HepG2 (cell line): ENCODE measurements around the gene NBEAL2. TPM values are rescaled to one million over a fixed set of nuclear protein-coding genes. Genes with fewer than 3 reads are reported as not detected.

Experiments
- ETV5 ChIP-seq: IDR thresholded peaks from 2 replicates; pipeline ENCODE4 v1.6.1; 2018; ENCODE audit warnings: missing biosample characterization, missing genetic modification reagents, inconsistent platforms, borderline replicate concordance
- FOXJ3 ChIP-seq: sonication (generic); formaldehyde crosslinking; IDR thresholded peaks from 2 replicates; pipeline ENCODE4 v1.4.0; 2020; ENCODE audit warnings: missing genetic modification reagents, mild to moderate bottlenecking, borderline replicate concordance
- HDAC1 ChIP-seq: sonication (generic); formaldehyde crosslinking; IDR thresholded peaks from 2 replicates; pipeline ENCODE4 v1.5.1; 2020; ENCODE audit warnings: mild to moderate bottlenecking, missing genetic modification reagents
- JDP2 ChIP-seq: sonication (generic); formaldehyde crosslinking; IDR thresholded peaks from 2 replicates; pipeline ENCODE4 v1.8.1; 2022; ENCODE audit warnings: missing genetic modification reagents, borderline replicate concordance
- KLF11 ChIP-seq: IDR thresholded peaks from 2 replicates; pipeline ENCODE4 v1.6.1; 2016; ENCODE audit warnings: missing compliant biosample characterization
- NONO ChIP-seq, 2 experiments: fragments of 450-650 bp in 1 of 2; sonication (generic) in 1 of 2; formaldehyde crosslinking in 1 of 2; IDR thresholded peaks in 1 of 2; conservative IDR thresholded peaks in 1 of 2; 2 replicates each; pipeline versions ENCODE4 v1.6.1 to v1.8.0; 2017 to 2022; ENCODE audit warnings: mild to moderate bottlenecking in 1 of 2, missing genetic modification reagents in 1 of 2, moderate library complexity in 1 of 2
- RFX1 ChIP-seq: fragments of 450-650 bp; IDR thresholded peaks from 2 replicates; pipeline ENCODE4 v1.6.1; 2017
- SIX1 ChIP-seq: sonication (generic); formaldehyde crosslinking; IDR thresholded peaks from 2 replicates; pipeline ENCODE4 v1.4.0; 2020; ENCODE audit warnings: missing genetic modification reagents, borderline replicate concordance
- SKI ChIP-seq: fragments of 450-650 bp; IDR thresholded peaks from one replicate; pipeline ENCODE4 v1.6.1; 2018; ENCODE audit warnings: mild to moderate bottlenecking; ENCODE audit not compliant: partially characterized antibody
- SMARCE1 ChIP-seq: fragments of 450-650 bp; IDR thresholded peaks from 2 replicates; pipeline ENCODE4 v1.6.1; 2017; ENCODE audit warnings: borderline replicate concordance
- SMC3 ChIP-seq: IDR thresholded peaks from 2 replicates; pipeline ENCODE4 v1.6.1; 2011; ENCODE audit warnings: low read length, improper control_type of control experiment
- SNRNP70 ChIP-seq: fragments of 200-400 bp; formaldehyde crosslinking; IDR thresholded peaks from 2 replicates; pipeline ENCODE4 v1.6.1; 2017; ENCODE audit warnings: mild to moderate bottlenecking, low read depth, low read length, moderate library complexity
- SRF ChIP-seq: IDR thresholded peaks from 2 replicates; pipeline ENCODE4 v1.6.1; 2011; ENCODE audit warnings: mild to moderate bottlenecking, low read depth, low read length, moderate library complexity
- XRCC5 ChIP-seq: fragments of 200-400 bp; formaldehyde crosslinking; optimal IDR thresholded peaks from 2 replicates; pipeline ENCODE3; 2017; ENCODE audit warnings: mild to moderate bottlenecking, low read length
- ZFAT ChIP-seq: sonication (generic); formaldehyde crosslinking; conservative IDR thresholded peaks from 2 replicates; pipeline ENCODE4 v1.8.1; 2023; ENCODE audit warnings: missing genetic modification reagents, inconsistent platforms
- ZKSCAN1 ChIP-seq: fragments of 150-350 bp; IDR thresholded peaks from 2 replicates; pipeline ENCODE4 v1.6.1; 2014; ENCODE audit warnings: low read length
- ZNF33B ChIP-seq: sonication (generic); formaldehyde crosslinking; IDR thresholded peaks from 2 replicates; pipeline ENCODE4 v1.5.1; 2020; ENCODE audit warnings: mild to moderate bottlenecking, missing genetic modification reagents
- polyA plus RNA-seq, 8 experiments: library from polyadenylated mRNA; depleted of rRNA in 3 of 8; stranded (reverse) in 7 of 8; unstranded in 1 of 8; fragments of >200 nt; fragmentation: Illumina TruSeq in 4 of 8; extraction: Trizol in 4 of 8; gene quantifications; 2 replicates each; pipeline versions ENCODE4 v1.2.1 to v1.2.3, GENCODE V29; 2011 to 2016; ENCODE audit warnings: low read depth in 4 of 8, missing spikeins in 1 of 8, mixed read lengths in 1 of 8; ENCODE audit not compliant: insufficient read depth in 1 of 8
- total RNA-seq, 5 experiments: library from RNA; depleted of rRNA; stranded (reverse); fragments of >200 nt; fragmentation: Illumina TruSeq; extraction: Trizol; gene quantifications; 2 replicates each; pipeline ENCODE4 v1.2.3, GENCODE V29; 2016; ENCODE audit warnings: low read depth in 1 of 5
- TF ChIP-seq, protein P1 (sequence below): sonication (generic); formaldehyde crosslinking; IDR thresholded peaks from 2 replicates; pipeline ENCODE4 v1.4.0; 2020; ENCODE audit warnings: missing genetic modification reagents, borderline replicate concordance
- TF ChIP-seq, protein P2 (sequence below): sonication (generic); formaldehyde crosslinking; IDR thresholded peaks from 2 replicates; pipeline ENCODE4 v1.4.0; 2020; ENCODE audit warnings: missing genetic modification reagents, mild to moderate bottlenecking, borderline replicate concordance
- TF ChIP-seq, protein P3 (sequence below): sonication (generic); formaldehyde crosslinking; IDR thresholded peaks from 2 replicates; pipeline ENCODE4 v1.4.0; 2020; ENCODE audit warnings: missing genetic modification reagents, borderline replicate concordance
- TF ChIP-seq, protein P4 (sequence below), 2 experiments: fragments of 450-650 bp in 1 of 2; sonication (generic) in 1 of 2; formaldehyde crosslinking; IDR thresholded peaks; 2 replicates each; pipeline versions ENCODE4 v1.5.0 to v1.8.0; 2020 to 2022; ENCODE audit warnings: mild to moderate bottlenecking in 1 of 2, missing genetic modification reagents in 1 of 2
- TF ChIP-seq, protein P5 (sequence below): IDR thresholded peaks from 2 replicates; pipeline ENCODE4 v1.6.1; 2016; ENCODE audit warnings: low read depth, borderline replicate concordance

The NBEAL2 gene
- total and polyA plus RNA-seq, 2 of the 13 experiments (the other 11 are each of a cell fraction or from before 2014, with no cell fraction given), result 9.7 to 12.4 TPM

DNA sequence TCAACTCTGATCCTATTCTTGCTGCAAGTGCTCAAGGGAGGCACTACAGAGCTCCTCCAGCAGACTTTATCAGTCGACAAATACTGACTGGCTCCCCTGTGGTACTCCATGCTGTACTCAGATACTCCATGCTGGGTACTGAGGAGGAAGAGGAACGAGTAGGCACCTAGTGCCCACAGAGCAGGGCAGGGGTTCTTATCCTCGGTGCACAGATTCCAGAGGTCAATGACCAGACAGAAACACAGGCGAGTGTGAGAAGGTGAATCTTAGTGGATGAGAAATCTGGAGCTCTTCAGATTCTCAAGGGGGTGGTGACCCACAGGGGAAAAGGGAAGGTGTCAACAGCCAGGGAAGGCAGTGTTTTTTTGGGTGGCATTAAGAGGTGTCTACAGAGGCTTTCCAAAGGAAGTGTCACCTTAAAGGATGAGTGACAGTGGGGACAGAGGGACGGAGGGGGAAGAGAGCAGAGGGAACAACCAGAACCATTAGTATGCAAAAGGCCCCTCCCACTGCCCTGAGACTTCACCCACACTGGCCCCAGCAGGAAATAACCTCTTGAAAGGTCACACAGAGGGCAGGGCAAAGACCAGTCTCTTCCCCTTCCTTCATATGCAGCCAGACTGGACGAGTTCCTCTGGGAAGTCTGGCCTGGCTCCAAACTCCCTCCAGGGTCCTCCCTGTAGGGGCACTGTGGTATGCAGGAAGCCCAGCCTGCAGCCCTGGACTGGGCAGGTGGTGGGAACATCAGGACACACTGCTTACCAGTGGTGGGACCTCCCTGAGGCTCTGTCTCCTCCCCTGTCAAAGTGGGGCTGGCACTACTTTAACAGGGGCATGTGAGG, 30.4 kb upstream of the NBEAL2 start (continued):
- TF ChIP-seq, protein P1, sequence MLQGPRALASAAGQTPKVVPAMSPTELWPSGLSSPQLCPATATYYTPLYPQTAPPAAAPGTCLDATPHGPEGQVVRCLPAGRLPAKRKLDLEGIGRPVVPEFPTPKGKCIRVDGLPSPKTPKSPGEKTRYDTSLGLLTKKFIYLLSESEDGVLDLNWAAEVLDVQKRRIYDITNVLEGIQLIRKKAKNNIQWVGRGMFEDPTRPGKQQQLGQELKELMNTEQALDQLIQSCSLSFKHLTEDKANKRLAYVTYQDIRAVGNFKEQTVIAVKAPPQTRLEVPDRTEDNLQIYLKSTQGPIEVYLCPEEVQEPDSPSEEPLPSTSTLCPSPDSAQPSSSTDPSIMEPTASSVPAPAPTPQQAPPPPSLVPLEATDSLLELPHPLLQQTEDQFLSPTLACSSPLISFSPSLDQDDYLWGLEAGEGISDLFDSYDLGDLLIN (CRISPR knock-in tag), result no peak
- TF ChIP-seq KLF11 (CRISPR knock-in tag) (no peak), FOXJ3 (CRISPR knock-in tag) (no peak), SNRNP70 (no peak), ZNF33B (CRISPR knock-in tag) (no peak), HDAC1 (CRISPR knock-in tag) (no peak), ZFAT (CRISPR knock-in tag) (no peak), SKI (peak; percentile 42), SIX1 (no peak), SMC3 (no peak), ZKSCAN1 (no peak), JDP2 (no peak), XRCC5 (no peak), ETV5 (CRISPR knock-in tag) (peak; percentile 86; the same call in 1 of the 2 replicates), SRF (no peak), SMARCE1 (no peak), NONO (IDR thresholded peaks at IDR 0.05) (no peak), NONO (CRISPR knock-in tag; conservative IDR thresholded peaks at IDR 0.05) (no peak; the same call in 1 of the 2 replicates), RFX1 (no peak)
- TF ChIP-seq, protein P2, sequence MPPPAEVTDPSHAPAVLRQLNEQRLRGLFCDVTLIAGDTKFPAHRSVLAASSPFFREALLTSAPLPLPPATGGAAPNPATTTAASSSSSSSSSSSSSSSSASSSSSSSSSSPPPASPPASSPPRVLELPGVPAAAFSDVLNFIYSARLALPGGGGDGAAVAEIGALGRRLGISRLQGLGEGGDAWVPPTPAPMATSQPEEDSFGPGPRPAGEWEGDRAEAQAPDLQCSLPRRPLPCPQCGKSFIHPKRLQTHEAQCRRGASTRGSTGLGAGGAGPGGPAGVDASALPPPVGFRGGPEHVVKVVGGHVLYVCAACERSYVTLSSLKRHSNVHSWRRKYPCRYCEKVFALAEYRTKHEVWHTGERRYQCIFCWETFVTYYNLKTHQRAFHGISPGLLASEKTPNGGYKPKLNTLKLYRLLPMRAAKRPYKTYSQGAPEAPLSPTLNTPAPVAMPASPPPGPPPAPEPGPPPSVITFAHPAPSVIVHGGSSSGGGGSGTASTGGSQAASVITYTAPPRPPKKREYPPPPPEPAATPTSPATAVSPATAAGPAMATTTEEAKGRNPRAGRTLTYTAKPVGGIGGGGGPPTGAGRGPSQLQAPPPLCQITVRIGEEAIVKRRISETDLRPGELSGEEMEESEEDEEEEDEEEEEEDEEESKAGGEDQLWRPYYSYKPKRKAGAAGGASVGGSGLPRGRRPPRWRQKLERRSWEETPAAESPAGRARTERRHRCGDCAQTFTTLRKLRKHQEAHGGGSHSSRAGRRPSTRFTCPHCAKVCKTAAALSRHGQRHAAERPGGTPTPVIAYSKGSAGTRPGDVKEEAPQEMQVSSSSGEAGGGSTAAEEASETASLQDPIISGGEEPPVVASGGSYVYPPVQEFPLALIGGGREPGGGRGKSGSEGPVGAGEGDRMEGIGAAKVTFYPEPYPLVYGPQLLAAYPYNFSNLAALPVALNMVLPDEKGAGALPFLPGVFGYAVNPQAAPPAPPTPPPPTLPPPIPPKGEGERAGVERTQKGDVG (CRISPR knock-in tag), result no peak
- TF ChIP-seq, protein P3, sequence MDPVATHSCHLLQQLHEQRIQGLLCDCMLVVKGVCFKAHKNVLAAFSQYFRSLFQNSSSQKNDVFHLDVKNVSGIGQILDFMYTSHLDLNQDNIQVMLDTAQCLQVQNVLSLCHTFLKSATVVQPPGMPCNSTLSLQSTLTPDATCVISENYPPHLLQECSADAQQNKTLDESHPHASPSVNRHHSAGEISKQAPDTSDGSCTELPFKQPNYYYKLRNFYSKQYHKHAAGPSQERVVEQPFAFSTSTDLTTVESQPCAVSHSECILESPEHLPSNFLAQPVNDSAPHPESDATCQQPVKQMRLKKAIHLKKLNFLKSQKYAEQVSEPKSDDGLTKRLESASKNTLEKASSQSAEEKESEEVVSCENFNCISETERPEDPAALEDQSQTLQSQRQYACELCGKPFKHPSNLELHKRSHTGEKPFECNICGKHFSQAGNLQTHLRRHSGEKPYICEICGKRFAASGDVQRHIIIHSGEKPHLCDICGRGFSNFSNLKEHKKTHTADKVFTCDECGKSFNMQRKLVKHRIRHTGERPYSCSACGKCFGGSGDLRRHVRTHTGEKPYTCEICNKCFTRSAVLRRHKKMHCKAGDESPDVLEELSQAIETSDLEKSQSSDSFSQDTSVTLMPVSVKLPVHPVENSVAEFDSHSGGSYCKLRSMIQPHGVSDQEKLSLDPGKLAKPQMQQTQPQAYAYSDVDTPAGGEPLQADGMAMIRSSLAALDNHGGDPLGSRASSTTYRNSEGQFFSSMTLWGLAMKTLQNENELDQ, result no peak
- TF ChIP-seq, protein P4, sequence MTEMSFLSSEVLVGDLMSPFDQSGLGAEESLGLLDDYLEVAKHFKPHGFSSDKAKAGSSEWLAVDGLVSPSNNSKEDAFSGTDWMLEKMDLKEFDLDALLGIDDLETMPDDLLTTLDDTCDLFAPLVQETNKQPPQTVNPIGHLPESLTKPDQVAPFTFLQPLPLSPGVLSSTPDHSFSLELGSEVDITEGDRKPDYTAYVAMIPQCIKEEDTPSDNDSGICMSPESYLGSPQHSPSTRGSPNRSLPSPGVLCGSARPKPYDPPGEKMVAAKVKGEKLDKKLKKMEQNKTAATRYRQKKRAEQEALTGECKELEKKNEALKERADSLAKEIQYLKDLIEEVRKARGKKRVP (CRISPR knock-in tag; IDR thresholded peaks at IDR 0.05), result no peak
- TF ChIP-seq, protein P5, sequence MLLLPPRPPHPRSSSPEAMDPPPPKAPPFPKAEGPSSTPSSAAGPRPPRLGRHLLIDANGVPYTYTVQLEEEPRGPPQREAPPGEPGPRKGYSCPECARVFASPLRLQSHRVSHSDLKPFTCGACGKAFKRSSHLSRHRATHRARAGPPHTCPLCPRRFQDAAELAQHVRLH (CRISPR knock-in tag), result 0 out of 2 replicates have a peak, but pooled peaks have one; percentile 42
